ENCODE data around the gene NHERF2.

The NHERF2 gene

DNA sequence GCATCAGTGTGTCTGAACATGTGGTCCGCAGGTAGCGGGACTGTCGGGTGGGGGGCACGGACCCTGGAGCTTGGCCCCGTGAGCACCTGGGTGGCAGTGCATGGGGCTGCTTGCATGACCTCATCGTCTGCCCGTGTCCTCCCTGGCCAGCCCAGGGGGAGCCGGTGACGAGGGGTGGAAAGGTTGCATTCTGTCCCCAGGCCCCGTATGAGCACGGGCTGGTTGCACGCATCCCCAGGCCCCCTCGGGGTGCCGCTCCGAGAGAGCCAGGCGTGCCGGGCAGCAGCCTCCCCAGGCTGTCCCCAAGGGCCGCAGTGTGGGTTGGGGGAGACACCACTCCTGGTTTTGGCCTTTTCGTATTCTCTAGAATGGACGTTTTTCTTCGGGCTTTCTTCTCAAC, 51.0 kb downstream of the NHERF2 start:
- no peaks in the 10 kb centered on the region for H3K27me3 ChIP-seq
- H3K4me1 ChIP-seq: peaks cover 6 to 41% (median 26%) of the 10 kb centered on the region in 10 experiments
- peaks cover 55 to 95% (median 87%) of the 10 kb centered on the region in 11 experiments for H3K36me3 ChIP-seq
- no peak overlapping the region for H3K4me3 ChIP-seq
- no peaks in the 10 kb centered on the region for H3K9me3 ChIP-seq (replicated peaks in 1 of 11)
- no peak overlapping the region for H3K4me2 ChIP-seq
- H4K20me1 ChIP-seq: peaks cover 0 to 76% (median 19%) of the 10 kb centered on the region in 11 experiments; a peak in 16 of 22 replicates
- H3K9ac ChIP-seq: no peak overlapping the region
- TF ChIP-seq Cebpa-rat (IDR thresholded peaks at IDR 0.05): no peak
- H3K27ac ChIP-seq: no peak overlapping the region

DNA sequence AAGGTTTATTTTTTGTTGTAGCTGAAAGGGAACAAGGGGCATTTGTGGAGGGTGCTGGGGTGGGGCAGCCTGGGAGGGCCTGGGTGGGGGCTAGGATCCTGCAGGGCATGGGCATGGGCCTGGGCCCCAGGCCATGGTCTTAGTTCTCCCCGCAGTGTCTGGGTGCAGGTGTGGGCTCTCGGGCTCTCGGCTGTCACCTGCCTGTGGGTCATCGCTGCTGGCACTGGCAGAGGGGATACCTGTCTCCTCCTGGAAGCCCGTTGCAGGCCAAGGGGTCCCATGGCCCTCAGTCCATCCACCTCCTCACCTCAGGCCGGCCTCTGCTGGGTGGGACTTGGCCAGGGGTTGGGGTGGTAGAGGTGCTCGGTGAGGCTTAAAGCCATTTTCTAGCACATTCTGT, 51.4 kb downstream of the NHERF2 start:
- no peak for TF ChIP-seq Cebpa-rat (IDR thresholded peaks at IDR 0.05)
- H3K9me3 ChIP-seq (replicated peaks in 1 of 11): no peaks in the 10 kb centered on the region
- H3K4me1 ChIP-seq: peaks cover 10 to 45% (median 30%) of the 10 kb centered on the region in 10 experiments
- H4K20me1 ChIP-seq: peaks cover 0 to 76% (median 21%) of the 10 kb centered on the region in 11 experiments; a peak in 17 of 22 replicates
- H3K9ac ChIP-seq: peak overlapping the region in 5 of 11 experiments; percentile 7 to 55 (median 22); a peak in 4 of 22 replicates
- peaks cover 51 to 91% (median 83%) of the 10 kb centered on the region in 11 experiments for H3K36me3 ChIP-seq
- H3K4me2 ChIP-seq: peak overlapping the region in 5 of 11 experiments; percentile 4 to 51 (median 45); a peak in 9 of 22 replicates
- H3K4me3 ChIP-seq: no peak overlapping the region
- no peaks in the 10 kb centered on the region for H3K27me3 ChIP-seq
- no peak overlapping the region for H3K27ac ChIP-seq

DNA sequence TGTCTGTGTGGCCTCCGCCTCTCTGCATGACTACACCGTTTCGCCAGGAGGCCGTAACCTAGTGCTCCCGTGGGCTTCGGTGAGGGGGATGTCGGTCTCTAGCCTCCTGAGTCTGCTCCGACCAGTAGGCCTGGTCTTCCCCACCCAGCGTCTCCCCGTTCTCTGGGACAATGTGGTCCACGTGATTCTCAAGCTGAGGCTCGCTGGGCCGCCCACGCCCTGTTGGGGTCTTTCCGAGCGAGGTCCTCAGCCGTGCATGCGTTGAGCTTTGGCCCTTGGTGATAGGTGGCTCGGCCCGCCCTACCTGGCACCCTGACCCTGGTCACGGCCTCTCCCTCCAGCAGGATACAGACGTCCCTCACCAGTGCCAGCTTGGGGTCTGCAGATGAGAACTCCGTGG, 52.0 kb downstream of the NHERF2 start:
- peak overlapping the region in 5 of 11 experiments; percentile 4 to 51 (median 45); a peak in 9 of 22 replicates for H3K4me2 ChIP-seq
- H3K9me3 ChIP-seq (replicated peaks in 1 of 11): no peaks in the 10 kb centered on the region
- H3K4me1 ChIP-seq: peaks cover 16 to 51% (median 36%) of the 10 kb centered on the region in 10 experiments
- 0 out of 22 replicates have a peak overlapping the region, but pooled peaks of 1 of the 11 experiments have one; percentile 1 for H3K27ac ChIP-seq
- peaks cover 47 to 88% (median 77%) of the 10 kb centered on the region in 11 experiments for H3K36me3 ChIP-seq
- peaks cover 4 to 77% (median 27%) of the 10 kb centered on the region in 11 experiments; a peak in 20 of 22 replicates for H4K20me1 ChIP-seq
- no peak for TF ChIP-seq Cebpa-rat (IDR thresholded peaks at IDR 0.05)
- H3K4me3 ChIP-seq: no peak overlapping the region
- no peaks in the 10 kb centered on the region for H3K27me3 ChIP-seq
- H3K9ac ChIP-seq: peak overlapping the region in 5 of 11 experiments; percentile 7 to 55 (median 22); a peak in 5 of 22 replicates

DNA sequence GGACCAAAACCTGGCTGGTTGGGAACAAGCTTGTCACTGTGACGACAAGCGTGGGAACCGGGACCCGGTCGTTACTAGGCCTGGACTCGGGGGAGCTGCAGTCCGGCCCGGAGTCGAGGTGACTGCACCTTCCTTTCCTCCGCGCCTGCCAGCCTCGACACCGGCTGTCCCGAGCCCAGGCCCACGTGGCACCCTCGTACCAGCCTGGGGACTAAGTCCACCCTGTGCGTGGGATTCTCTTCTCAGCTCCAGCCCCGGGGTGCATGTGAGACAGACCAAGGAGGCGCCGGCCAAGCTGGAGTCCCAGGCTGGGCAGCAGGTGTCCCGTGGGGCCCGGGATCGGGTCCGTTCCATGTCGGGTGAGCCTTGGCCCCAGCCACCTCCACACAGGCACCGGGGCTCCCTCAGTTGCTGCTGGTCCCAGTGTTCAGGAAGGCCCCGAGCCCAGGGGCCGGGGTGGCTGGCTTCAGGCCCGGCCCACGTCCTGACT, 52.7 kb downstream of the NHERF2 start:
- H3K4me1 ChIP-seq: peaks cover 21 to 58% (median 42%) of the 10 kb centered on the region in 10 experiments
- H3K9me3 ChIP-seq (replicated peaks in 1 of 11): no peaks in the 10 kb centered on the region
- peaks cover 5 to 78% (median 33%) of the 10 kb centered on the region in 11 experiments; a peak in 20 of 22 replicates for H4K20me1 ChIP-seq
- H3K27me3 ChIP-seq: no peaks in the 10 kb centered on the region
- H3K4me2 ChIP-seq: no peak overlapping the region
- H3K27ac ChIP-seq: no peak overlapping the region
- H3K4me3 ChIP-seq: no peak overlapping the region
- no peak for TF ChIP-seq Cebpa-rat (IDR thresholded peaks at IDR 0.05)
- H3K9ac ChIP-seq: 0 out of 22 replicates have a peak overlapping the region, but pooled peaks of 1 of the 11 experiments have one; percentile 7
- H3K36me3 ChIP-seq: peaks cover 47 to 88% (median 76%) of the 10 kb centered on the region in 11 experiments

DNA sequence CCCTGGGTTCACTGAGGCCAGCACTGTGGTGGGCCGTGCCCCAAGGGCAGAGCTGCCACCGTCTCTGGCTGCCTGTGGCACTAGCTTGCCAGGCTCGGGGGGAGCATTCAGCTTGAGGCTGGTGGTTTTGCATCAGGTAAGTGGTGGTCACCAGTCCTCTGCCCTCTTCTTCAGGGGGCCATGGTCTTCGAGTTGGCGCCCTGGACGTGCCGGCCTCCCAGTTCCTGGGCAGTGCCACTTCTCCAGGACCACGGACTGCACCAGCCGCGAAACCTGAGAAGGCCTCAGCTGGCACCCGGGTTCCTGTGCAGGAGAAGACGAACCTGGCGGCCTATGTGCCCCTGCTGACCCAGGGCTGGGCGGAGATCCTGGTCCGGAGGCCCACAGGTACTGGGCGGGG, 53.3 kb downstream of the NHERF2 start:
- Histone ChIP-seq H3K27ac (no peak overlapping the region), H3K4me3 (no peak overlapping the region), H3K4me2 (no peak overlapping the region), H3K27me3 (no peaks in the 10 kb centered on the region), H4K20me1 (peaks cover 5 to 85% (median 40%) of the 10 kb centered on the region in 11 experiments; a peak in 20 of 22 replicates), H3K4me1 (peaks cover 21 to 64% (median 49%) of the 10 kb centered on the region in 10 experiments), H3K9me3 (replicated peaks in 1 of 11) (no peaks in the 10 kb centered on the region), H3K9ac (no peak overlapping the region), H3K36me3 (peaks cover 48 to 88% (median 77%) of the 10 kb centered on the region in 11 experiments)
- no peak for TF ChIP-seq Cebpa-rat (IDR thresholded peaks at IDR 0.05)

DNA sequence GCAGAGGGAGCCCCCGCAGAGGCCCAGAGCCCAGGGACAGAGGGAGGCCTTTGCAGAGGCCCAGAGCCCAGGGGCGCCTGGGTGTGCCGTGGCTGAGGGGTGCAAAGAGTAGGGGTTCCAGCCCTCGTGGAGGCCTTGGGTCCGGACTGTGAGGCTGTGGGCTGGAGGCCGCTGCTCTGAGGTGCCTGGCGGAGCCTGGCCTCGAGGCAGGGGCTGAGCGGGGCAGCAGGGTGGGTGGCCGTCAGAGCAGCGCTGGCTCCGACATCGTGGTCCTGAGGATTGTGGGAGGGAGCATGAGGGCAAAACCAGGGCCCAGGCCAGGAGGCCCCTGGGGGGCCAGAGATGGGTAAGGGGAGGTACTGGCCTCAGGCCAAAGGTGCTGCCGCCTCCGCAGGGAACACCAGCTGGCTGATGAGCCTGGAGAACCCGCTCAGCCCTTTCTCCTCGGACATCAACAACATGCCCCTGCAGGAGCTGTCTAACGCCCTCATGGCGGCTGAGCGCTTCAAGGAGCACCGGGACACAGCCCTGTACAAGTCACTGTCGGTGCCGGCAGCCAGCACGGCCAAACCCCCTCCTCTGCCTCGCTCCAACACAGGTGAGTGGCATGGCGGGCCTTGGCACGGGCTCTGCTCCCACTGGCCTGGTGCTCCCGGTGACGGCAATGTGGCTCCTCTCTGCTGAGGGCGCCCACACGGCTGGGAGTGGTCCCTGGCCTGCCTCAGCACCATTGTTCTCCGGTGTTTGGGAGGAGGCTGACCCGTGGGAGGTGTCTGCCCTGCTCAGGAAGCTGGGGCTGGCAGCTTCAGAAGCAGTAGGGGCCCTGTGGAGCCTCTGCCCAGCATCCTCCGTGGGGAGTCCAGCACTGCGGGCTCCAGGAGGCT, 54.7 kb downstream of the NHERF2 start:
- no peak for TF ChIP-seq Cebpa-rat (IDR thresholded peaks at IDR 0.05)
- Histone ChIP-seq H3K9me3 (replicated peaks in 1 of 11) (no peaks in the 10 kb centered on the region), H3K27ac (peak overlapping the region in 2 of 11 experiments; percentile 57 to 79; a peak in 4 of 22 replicates), H4K20me1 (peaks cover 11 to 97% (median 52%) of the 10 kb centered on the region in 11 experiments), H3K9ac (peak overlapping the region in 5 of 11 experiments; percentile 9 to 78 (median 72); a peak in 8 of 22 replicates), H3K4me2 (peak overlapping the region in 10 of 11 experiments; percentile 75 to 99 (median 96); a peak in 19 of 22 replicates), H3K4me1 (peaks cover 25 to 79% (median 63%) of the 10 kb centered on the region in 10 experiments), H3K27me3 (no peaks in the 10 kb centered on the region), H3K4me3 (no peak overlapping the region), H3K36me3 (peaks cover 49 to 88% (median 75%) of the 10 kb centered on the region in 11 experiments)

DNA sequence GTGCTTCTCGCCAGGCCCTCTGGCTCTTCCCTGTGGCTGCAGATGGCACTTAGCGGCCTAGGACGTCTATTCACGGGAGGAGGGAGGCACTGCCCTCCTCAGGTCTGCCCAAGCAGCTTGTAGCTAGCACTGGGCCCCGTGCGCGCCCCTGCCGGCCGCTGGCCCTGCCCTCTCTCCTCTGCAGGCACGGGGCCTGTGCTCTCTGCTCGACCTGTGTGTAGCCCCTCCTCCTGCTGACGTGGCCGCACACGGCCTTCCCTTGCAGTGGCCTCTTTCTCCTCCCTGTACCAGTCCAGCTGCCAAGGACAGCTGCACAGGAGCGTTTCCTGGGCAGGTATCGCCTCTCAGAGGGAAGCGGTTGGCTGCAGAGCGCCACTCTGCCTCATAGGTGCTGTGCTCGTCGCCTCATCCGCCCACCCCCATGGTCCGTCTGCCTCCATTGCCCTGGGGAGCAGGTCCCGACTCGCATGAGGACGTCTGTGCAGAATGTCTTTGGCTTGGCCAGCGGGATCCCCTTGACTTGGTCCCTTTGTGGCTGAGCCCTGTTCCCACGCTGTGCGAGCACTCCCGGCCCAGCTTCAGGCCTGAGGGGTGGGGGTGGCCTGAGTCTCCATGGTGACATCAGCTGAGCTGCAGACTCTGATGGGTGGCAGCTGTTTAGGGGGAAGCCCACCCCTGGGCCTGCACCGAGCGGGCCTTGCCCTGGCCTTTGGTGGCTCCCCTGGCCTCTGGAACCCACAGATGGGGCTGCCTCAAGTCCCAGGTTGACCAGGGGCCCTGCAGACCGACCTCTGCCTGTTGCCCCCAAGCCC, 55.7 kb downstream of the NHERF2 start:
- H3K27ac ChIP-seq: peak overlapping the region in 8 of 11 experiments; percentile 30 to 79 (median 60); a peak in 15 of 22 replicates
- peaks cover 46 to 87% (median 72%) of the 10 kb centered on the region in 11 experiments for H3K36me3 ChIP-seq
- peak overlapping the region; percentile 75 to 99 (median 95) for H3K4me2 ChIP-seq
- H3K9ac ChIP-seq: peak overlapping the region in 6 of 11 experiments; percentile 63 to 78 (median 74); a peak in 13 of 22 replicates
- peaks cover 19 to 98% (median 61%) of the 10 kb centered on the region in 11 experiments for H4K20me1 ChIP-seq
- H3K27me3 ChIP-seq: no peaks in the 10 kb centered on the region
- H3K4me3 ChIP-seq: peak overlapping the region in 2 of 10 experiments; percentile 28 to 36; a peak in 1 of 20 replicates
- H3K9me3 ChIP-seq (replicated peaks in 1 of 11): no peaks in the 10 kb centered on the region
- no peak for TF ChIP-seq Cebpa-rat (IDR thresholded peaks at IDR 0.05)
- H3K4me1 ChIP-seq: peaks cover 33 to 88% (median 73%) of the 10 kb centered on the region in 10 experiments

DNA sequence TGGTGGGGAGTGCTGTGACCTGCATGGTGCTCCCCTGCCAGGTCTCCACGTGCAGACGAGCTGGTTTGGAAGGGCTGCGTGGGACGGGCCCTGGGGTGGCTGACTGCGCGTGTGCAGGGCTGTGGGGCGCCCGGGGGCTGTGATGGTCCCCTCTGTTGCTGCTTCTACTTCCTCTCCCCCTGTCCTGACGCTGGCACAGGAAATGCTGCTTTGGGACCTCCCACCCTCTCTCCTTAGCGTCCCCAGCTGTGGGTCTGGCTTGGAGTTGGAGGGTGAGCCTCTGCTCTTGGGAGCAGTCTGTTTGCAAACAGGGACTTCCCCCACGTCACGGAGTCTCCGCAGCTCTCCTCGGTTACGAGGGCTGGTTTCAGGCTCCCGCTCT, 56.3 kb downstream of the NHERF2 start:
- Histone ChIP-seq H3K27me3 (no peaks in the 10 kb centered on the region), H3K4me2 (peak overlapping the region; percentile 75 to 99 (median 95)), H3K9me3 (replicated peaks in 1 of 11) (no peaks in the 10 kb centered on the region), H3K4me3 (peak overlapping the region in 6 of 10 experiments; percentile 2 to 38 (median 29); a peak in 7 of 20 replicates), H3K36me3 (peaks cover 47 to 88% (median 77%) of the 10 kb centered on the region in 11 experiments), H4K20me1 (peaks cover 25 to 98% (median 65%) of the 10 kb centered on the region in 11 experiments), H3K9ac (peak overlapping the region in 8 of 11 experiments; percentile 51 to 78 (median 70); a peak in 16 of 22 replicates), H3K27ac (peak overlapping the region in 8 of 11 experiments; percentile 52 to 79 (median 66); a peak in 17 of 22 replicates), H3K4me1 (peaks cover 33 to 94% (median 79%) of the 10 kb centered on the region in 10 experiments)
- no peak for TF ChIP-seq Cebpa-rat (IDR thresholded peaks at IDR 0.05)

All from BLaER1 treated with 17β-estradiol and CSF1 and Interleukin-3, amounts not matched to agents 10 nM and 100 nM (cell line).